ENCODE results near the gene KCNS1.

The KCNS1 gene

GRCh38 chr20:45051204-45052060 is 49.5 kb downstream of the KCNS1 start:
- DNase-seq (ENCODE audit: low read depth in 2 of 2) = no peak

- DNase-seq (ENCODE audit: low read depth in 2 of 2) = no peak
Observed at GRCh38 chr20:45049904-45050471, 50.9 kb downstream of the KCNS1 start.

- DNase-seq (ENCODE audit: low read depth in 2 of 2) = no peak
Observed at GRCh38 chr20:45049438-45049837, 51.5 kb downstream of the KCNS1 start.

- no peak for DNase-seq (ENCODE audit: low read depth in 2 of 2)
Observed at GRCh38 chr20:45047581-45048119, 53.3 kb downstream of the KCNS1 start.

- DNase-seq (ENCODE audit: low read depth in 2 of 2) = no peak
Observed at GRCh38 chr20:45044601-45045000, 56.3 kb downstream of the KCNS1 start.

- no peak for DNase-seq (ENCODE audit: low read depth in 2 of 2)
Observed at GRCh38 chr20:45044084-45044573, 56.8 kb downstream of the KCNS1 start.

- no peak for DNase-seq (ENCODE audit: low read depth in 2 of 2)
Observed at GRCh38 chr20:45042978-45043377, 57.9 kb downstream of the KCNS1 start.

Measured in stimulated activated CD8-positive, alpha-beta memory T cell treated with anti-CD3 and anti-CD28 coated beads, Interleukin-2, amount 100 ng/mL, for 48 hours (primary cell).